ENCODE data around the gene JUN.

DNA sequence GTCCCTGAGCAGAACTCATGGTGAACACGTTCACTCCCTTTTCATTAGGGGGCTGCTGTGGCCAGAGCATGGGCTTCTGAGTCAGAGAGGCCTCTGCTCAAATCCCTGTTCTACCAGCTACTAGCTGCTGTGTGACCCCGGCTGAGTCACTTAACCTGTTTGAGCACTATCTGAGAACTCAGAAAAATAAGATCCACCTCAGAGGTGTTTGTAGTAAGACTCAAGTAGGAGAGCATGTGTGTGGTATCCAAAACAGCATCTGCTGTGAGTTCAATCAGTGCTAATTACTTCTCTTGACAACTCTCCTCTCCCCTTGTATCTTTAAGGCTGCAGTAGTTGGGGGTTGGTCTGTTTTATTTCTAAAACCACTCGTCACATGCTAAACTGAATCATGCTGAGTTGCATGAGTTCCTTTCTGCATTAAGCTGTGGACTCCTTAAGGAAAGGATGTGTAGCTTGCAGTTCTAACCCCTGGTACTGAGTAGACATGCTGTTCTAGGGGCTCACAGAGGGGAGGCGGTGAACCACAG lies 39.7 kb upstream of the JUN start:
- no peak for TF ChIP-seq POLR2A (IDR thresholded peaks at IDR 0.05)
- TF ChIP-seq, protein P1, sequence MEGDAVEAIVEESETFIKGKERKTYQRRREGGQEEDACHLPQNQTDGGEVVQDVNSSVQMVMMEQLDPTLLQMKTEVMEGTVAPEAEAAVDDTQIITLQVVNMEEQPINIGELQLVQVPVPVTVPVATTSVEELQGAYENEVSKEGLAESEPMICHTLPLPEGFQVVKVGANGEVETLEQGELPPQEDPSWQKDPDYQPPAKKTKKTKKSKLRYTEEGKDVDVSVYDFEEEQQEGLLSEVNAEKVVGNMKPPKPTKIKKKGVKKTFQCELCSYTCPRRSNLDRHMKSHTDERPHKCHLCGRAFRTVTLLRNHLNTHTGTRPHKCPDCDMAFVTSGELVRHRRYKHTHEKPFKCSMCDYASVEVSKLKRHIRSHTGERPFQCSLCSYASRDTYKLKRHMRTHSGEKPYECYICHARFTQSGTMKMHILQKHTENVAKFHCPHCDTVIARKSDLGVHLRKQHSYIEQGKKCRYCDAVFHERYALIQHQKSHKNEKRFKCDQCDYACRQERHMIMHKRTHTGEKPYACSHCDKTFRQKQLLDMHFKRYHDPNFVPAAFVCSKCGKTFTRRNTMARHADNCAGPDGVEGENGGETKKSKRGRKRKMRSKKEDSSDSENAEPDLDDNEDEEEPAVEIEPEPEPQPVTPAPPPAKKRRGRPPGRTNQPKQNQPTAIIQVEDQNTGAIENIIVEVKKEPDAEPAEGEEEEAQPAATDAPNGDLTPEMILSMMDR (IDR thresholded peaks at IDR 0.05) = no peak
- no peak for TF ChIP-seq EP300 (IDR thresholded peaks at IDR 0.05)
- no peak for TF ChIP-seq POLR2AphosphoS5 (IDR thresholded peaks at IDR 0.05)
